ENCODE results near the gene UBE2E2.
"Not testable (repeated sequence)": the region's sequence is repeated elsewhere in the genome, so short reads cannot be mapped to it uniquely, and the experiment has no call there.

UBE2E2 gene

GRCh38 chr3:23336853-23337252 is 133.7 kb downstream of the UBE2E2 start:
- DNase-seq: not testable (repeated sequence)

- no peak for DNase-seq
Observed at GRCh38 chr3:23341147-23341838, 138.2 kb downstream of the UBE2E2 start.

- DNase-seq: no peak
Observed at GRCh38 chr3:23342343-23342742, 139.2 kb downstream of the UBE2E2 start.

GRCh38 chr3:23343509-23343908 is 140.4 kb downstream of the UBE2E2 start:
- DNase-seq: no peak

- DNase-seq: no peak
Observed at GRCh38 chr3:23344886-23345285, 141.8 kb downstream of the UBE2E2 start.

- DNase-seq: not testable (repeated sequence)
Observed at GRCh38 chr3:23349444-23349843, 146.3 kb downstream of the UBE2E2 start.

GRCh38 chr3:23356169-23356568 is 153.0 kb downstream of the UBE2E2 start:
- no peak for DNase-seq

- no peak for DNase-seq
Observed at GRCh38 chr3:23356923-23357322, 153.8 kb downstream of the UBE2E2 start.

GRCh38 chr3:23359116-23359515 is 156.0 kb downstream of the UBE2E2 start:
- DNase-seq: no peak

GRCh38 chr3:23365066-23365465 is 161.9 kb downstream of the UBE2E2 start:
- no peak for DNase-seq

- DNase-seq: no peak
Observed at GRCh38 chr3:23368731-23369130, 165.6 kb downstream of the UBE2E2 start.

- DNase-seq: no peak
Observed at GRCh38 chr3:23372285-23372684, 169.2 kb downstream of the UBE2E2 start.

GRCh38 chr3:23376516-23377248 is 173.6 kb downstream of the UBE2E2 start:
- DNase-seq: no peak

- no peak for DNase-seq
Observed at GRCh38 chr3:23377928-23378672, 175.0 kb downstream of the UBE2E2 start.

- no peak for DNase-seq
Observed at GRCh38 chr3:23383875-23384274, 180.7 kb downstream of the UBE2E2 start.

- no peak for DNase-seq
Observed at GRCh38 chr3:23385327-23385726, 182.2 kb downstream of the UBE2E2 start.

- DNase-seq: no peak
Observed at GRCh38 chr3:23387286-23387918, 184.3 kb downstream of the UBE2E2 start.

- DNase-seq: peak; percentile 11
Observed at GRCh38 chr3:23389089-23389488, 186.0 kb downstream of the UBE2E2 start.

- DNase-seq: no peak
Observed at GRCh38 chr3:23389686-23390085, 186.6 kb downstream of the UBE2E2 start.

- no peak for DNase-seq
Observed at GRCh38 chr3:23390446-23390845, 187.3 kb downstream of the UBE2E2 start.

GRCh38 chr3:23390989-23391553 is 187.9 kb downstream of the UBE2E2 start:
- DNase-seq: no peak

GRCh38 chr3:23395115-23395514 is 192.0 kb downstream of the UBE2E2 start:
- DNase-seq: no peak

- no peak for DNase-seq
Observed at GRCh38 chr3:23396746-23397145, 193.6 kb downstream of the UBE2E2 start.

Measured in NCI-H774 (cell line).